Neural cell (in vitro differentiated cells): ENCODE results near the gene SDHC. TPM values are rescaled to one million over a fixed set of nuclear protein-coding genes. Genes with fewer than 3 reads are reported as not detected.
A peak's percentile ranks its signal among the peaks of the same experiment; 100 is the strongest.

Experiments
- H2AFZ ChIP-seq: fragments of 200-600, 300-800 bp; sonication (generic), shearing (Covaris generic); 2 replicates; pipeline ENCODE4 v1.6.0; 2014; ENCODE audit warnings: low read depth, mild to moderate bottlenecking, antibody characterized with exemption, low read length, moderate library complexity
- H3F3A ChIP-seq: fragments of 200-600 bp; shearing (Covaris generic); 2 replicates; pipeline ENCODE4 v1.6.1; 2016; ENCODE audit warnings: mild to moderate bottlenecking, moderate library complexity, mixed read lengths, antibody characterized with exemption, low read length; ENCODE audit not compliant: insufficient read depth, poor library complexity, severe bottlenecking
- H3K27ac ChIP-seq: fragments of 200-600, 300-800 bp; sonication (generic), shearing (Covaris generic); 2 replicates; pipeline ENCODE4 v1.5.1; 2014; ENCODE audit warnings: mild to moderate bottlenecking, low read length, moderate library complexity
- H3K27me3 ChIP-seq: fragments of 300-800, 200-600 bp; sonication (generic), shearing (Covaris generic); 2 replicates; pipeline ENCODE4 v1.6.0; 2014; ENCODE audit warnings: mild to moderate bottlenecking, low read depth, low read length, moderate library complexity; ENCODE audit not compliant: insufficient read depth
- H3K36me3 ChIP-seq: fragments of 300-800, 200-600 bp; sonication (generic), shearing (Covaris generic); 2 replicates; pipeline ENCODE4 v1.5.1; 2014; ENCODE audit warnings: mild to moderate bottlenecking, antibody characterized with exemption, low read length, moderate library complexity; ENCODE audit not compliant: insufficient read depth
- H3K4me2 ChIP-seq: fragments of 300-800, 200-600 bp; sonication (generic), shearing (Covaris generic); 2 replicates; pipeline ENCODE4 v1.6.0; 2014; ENCODE audit warnings: mild to moderate bottlenecking, low read length
- H3K4me3 ChIP-seq: fragments of 300-800, 200-600 bp; sonication (generic), shearing (Covaris generic); 2 replicates; pipeline ENCODE4 v1.5.1; 2014; ENCODE audit warnings: mild to moderate bottlenecking, low read length, moderate library complexity
- H3K79me2 ChIP-seq: fragments of 200-600 bp; shearing (Covaris generic); replicated peaks from 2 replicates; pipeline ENCODE4 v1.6.0; 2014; ENCODE audit warnings: mild to moderate bottlenecking, low read length, moderate library complexity; ENCODE audit not compliant: insufficient read depth
- H3K9ac ChIP-seq: fragments of 300-800, 200-600 bp; sonication (generic), shearing (Covaris generic); 2 replicates; pipeline ENCODE4 v1.6.1; 2016; ENCODE audit warnings: mild to moderate bottlenecking, low read length, mixed read lengths
- H3K9me2 ChIP-seq: fragments of 200-600 bp; shearing (Covaris generic); 2 replicates; pipeline ENCODE4 v1.6.1; 2016; ENCODE audit warnings: mild to moderate bottlenecking, low read length, mixed read lengths; ENCODE audit not compliant: insufficient read depth
- H3K9me3 ChIP-seq: fragments of 200-600, 300-800 bp; sonication (generic), shearing (Covaris generic); 2 replicates; pipeline ENCODE4 v1.6.1; 2016; ENCODE audit warnings: mild to moderate bottlenecking, mixed run types, low read length, moderate library complexity, mixed read lengths
- H4K20me1 ChIP-seq: fragments of 200-600 bp; shearing (Covaris generic); 2 replicates; pipeline ENCODE4 v1.6.1; 2016; ENCODE audit warnings: mild to moderate bottlenecking, mixed run types; ENCODE audit not compliant: insufficient read depth
- CTCF ChIP-seq: fragments of 450-650 bp; IDR thresholded peaks from 2 replicates; pipeline ENCODE4 v1.5.1; 2014; ENCODE audit warnings: antibody characterized with exemption, mild to moderate bottlenecking, moderate library complexity; ENCODE audit not compliant: poor library complexity, severe bottlenecking
- EP300 ChIP-seq: fragments of 450-650 bp; conservative IDR thresholded peaks from 2 replicates; pipeline ENCODE4 v1.6.1; 2014; ENCODE audit warnings: antibody characterized with exemption, mild to moderate bottlenecking, moderate library complexity; ENCODE audit not compliant: poor library complexity, severe bottlenecking
- EZH2 ChIP-seq: fragments of 200-600, 300-800 bp; shearing (Covaris generic), sonication (generic); IDR thresholded peaks from 2 replicates; pipeline ENCODE4 v1.6.1; 2014; ENCODE audit warnings: antibody characterized with exemption, low read length, borderline replicate concordance, mild to moderate bottlenecking; ENCODE audit not compliant: insufficient read depth, poor library complexity, severe bottlenecking
- MXI1 ChIP-seq: fragments of 450-650 bp; conservative IDR thresholded peaks from 2 replicates; pipeline ENCODE4 v1.6.1; 2014; ENCODE audit warnings: antibody characterized with exemption, mild to moderate bottlenecking; ENCODE audit not compliant: poor library complexity, severe bottlenecking
- POLR2AphosphoS5 ChIP-seq: IDR thresholded peaks from 2 replicates; pipeline ENCODE4 v1.6.1; 2012
- RAD21 ChIP-seq: fragments of 450-650 bp; conservative IDR thresholded peaks from 2 replicates; pipeline ENCODE4 v1.6.1; 2014; ENCODE audit warnings: antibody characterized with exemption, mild to moderate bottlenecking, moderate library complexity
- REST ChIP-seq: IDR thresholded peaks from 2 replicates; pipeline ENCODE4 v1.6.1; 2012; ENCODE audit warnings: borderline replicate concordance
- SMC3 ChIP-seq: fragments of 450-650 bp; conservative IDR thresholded peaks from 2 replicates; pipeline ENCODE4 v1.6.1; 2014; ENCODE audit warnings: antibody characterized with exemption, mild to moderate bottlenecking, moderate library complexity; ENCODE audit not compliant: poor library complexity
- TAF1 ChIP-seq: IDR thresholded peaks from 2 replicates; pipeline ENCODE4 v1.6.1; 2012; ENCODE audit warnings: low read depth
- polyA plus RNA-seq: library from polyadenylated mRNA; depleted of rRNA; stranded (reverse); fragments of >200 nt; gene quantifications from 2 replicates; pipeline ENCODE4 v1.2.3, GENCODE V29; 2014

Gene SDHC
- polyA plus RNA-seq, 1 donor from 2014 or later: 41.6 TPM

- TF ChIP-seq REST (peak; percentile 44), EZH2 (no peak), SMC3 (peak; percentile 52)
Observed at GRCh38 chr1:161399257-161399998, 85.2 kb downstream of the SDHC start (continued).

DNA sequence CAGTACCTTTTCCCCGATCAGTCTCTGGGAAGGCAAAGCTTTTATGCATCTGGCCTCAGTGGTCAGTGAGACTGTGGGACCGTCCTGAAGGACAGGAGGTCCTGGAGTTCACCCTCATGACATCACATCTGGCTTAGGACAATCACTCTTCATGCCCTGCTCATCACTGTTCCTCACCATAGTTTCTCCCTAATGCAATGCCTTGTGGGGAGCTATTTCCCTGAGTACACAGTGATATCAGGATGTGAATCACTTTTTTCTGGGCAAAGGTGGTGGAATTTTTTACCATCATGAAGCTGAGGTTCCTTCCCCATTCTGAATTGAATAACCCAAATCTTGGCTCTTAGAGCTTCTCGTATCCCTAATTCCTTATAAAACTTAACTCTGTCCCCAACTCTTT, 88.3 kb downstream of the SDHC start:
- Histone ChIP-seq H3K27me3 (no peaks in the 10 kb centered on the region), H3K4me3 (no peak overlapping the region), H2AFZ (no peak overlapping the region), H3K4me2 (no peak overlapping the region), H3K27ac (no peak overlapping the region), H3F3A (peaks cover 5% of the 10 kb centered on the region), H3K36me3 (no peaks in the 10 kb centered on the region), H3K79me2 (no peaks in the 10 kb centered on the region), H3K9ac (no peak overlapping the region), H3K9me2 (no peaks in the 10 kb centered on the region), H3K9me3 (no peaks in the 10 kb centered on the region), H4K20me1 (no peaks in the 10 kb centered on the region)
- no peak for TF ChIP-seq RAD21
- TF ChIP-seq SMC3: no peak
- no peak for TF ChIP-seq CTCF
- TF ChIP-seq TAF1: no peak
- TF ChIP-seq EP300: no peak
- no peak for TF ChIP-seq REST
- TF ChIP-seq MXI1: no peak
- no peak for TF ChIP-seq POLR2AphosphoS5
- TF ChIP-seq EZH2: no peak
